Measurements from ENCODE around the gene ACOT4.
"Not testable (repeated sequence)": the region's sequence is repeated elsewhere in the genome, so short reads cannot be mapped to it uniquely, and the experiment has no call there.

ACOT4 gene

GRCh38 chr14:73582102-73582979, 9.3 kb upstream of the ACOT4 start:
- not testable (repeated sequence) for DNase-seq

GRCh38 chr14:73588695-73589094, 3.0 kb upstream of the ACOT4 start:
- no peak for DNase-seq

DNA sequence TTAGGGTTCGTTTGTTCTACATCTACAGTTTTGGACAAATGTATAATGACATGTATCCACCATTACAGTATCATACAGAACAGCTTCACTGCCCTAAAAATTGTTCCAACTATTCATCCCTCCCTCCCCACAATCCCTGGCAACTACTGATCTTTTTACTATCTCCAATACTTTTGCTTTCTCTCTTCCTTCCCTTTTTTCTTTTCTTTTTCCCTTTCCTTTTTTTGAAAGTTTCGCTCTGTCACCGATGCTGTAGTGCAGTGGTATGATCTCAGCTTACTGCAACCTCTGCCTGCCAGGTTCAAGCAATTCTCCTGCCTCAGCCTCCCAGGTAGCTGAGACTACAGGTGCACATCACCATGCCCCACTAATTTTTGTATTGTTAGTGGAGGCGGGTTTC, 2.6 kb upstream of the ACOT4 start:
- no peak for DNase-seq

DNA sequence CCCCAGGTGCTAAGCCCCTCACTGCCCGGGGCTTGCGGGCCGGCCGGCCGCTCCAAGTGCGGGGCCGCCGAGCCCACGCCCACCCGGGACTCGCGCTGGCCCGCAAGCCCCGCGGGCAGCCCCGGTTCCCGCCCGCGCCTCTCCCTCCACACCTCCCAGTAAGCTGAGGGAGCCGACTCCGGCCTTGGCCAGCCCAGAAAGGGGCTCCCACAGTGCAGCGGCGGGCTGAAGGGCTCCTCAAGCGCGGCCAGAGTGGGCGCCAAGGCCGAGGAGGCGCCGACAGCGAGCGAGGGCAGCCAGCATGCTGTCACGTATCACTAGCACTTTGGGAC, 1.0 kb upstream of the ACOT4 start:
- DNase-seq, result not testable (repeated sequence)

DNA sequence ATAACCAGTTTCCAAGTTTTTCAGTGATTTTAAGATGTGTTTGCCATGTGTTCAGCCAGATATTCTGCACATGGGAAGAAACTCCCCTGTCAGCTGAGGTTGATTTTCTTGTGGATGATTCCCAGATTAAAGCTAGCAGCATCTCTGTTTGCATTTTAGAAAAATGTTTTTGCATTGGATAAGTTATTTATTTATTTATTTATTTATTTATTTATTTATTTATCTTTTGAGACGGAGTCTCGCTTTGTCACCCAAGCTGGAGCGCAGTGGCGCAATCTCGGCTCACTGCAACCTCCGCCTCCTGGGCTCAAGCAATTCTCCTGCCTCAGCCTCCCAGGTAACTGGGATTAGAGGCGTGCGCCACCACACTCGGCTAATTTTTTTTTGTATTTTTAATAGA, 2.8 kb downstream of the ACOT4 start:
- no peak for DNase-seq

GRCh38 chr14:73599499-73599898, 7.8 kb downstream of the ACOT4 start:
- no peak for DNase-seq

- no peak for DNase-seq
Observed at GRCh38 chr14:73602994-73603393, 11.3 kb downstream of the ACOT4 start.

DNA sequence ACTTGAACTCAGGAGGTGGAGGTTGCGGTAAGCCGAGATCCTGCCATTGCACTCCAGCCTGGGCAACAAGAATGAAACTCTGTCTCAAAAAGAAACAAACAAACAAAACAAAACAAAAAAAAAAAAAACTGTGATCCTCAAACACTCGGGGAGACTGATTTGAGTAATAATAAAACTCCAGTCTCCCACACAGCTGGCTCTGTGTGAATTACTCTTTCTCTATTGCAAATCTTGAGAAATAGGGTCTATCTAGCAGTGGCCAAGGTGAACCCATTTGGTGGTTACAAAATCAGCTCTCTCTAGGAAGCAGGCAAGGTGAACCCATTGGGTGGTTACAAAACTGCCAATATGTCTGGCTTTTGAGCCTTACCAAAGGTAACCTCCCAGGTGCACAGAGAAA, 14.6 kb downstream of the ACOT4 start:
- no peak for DNase-seq

DNA sequence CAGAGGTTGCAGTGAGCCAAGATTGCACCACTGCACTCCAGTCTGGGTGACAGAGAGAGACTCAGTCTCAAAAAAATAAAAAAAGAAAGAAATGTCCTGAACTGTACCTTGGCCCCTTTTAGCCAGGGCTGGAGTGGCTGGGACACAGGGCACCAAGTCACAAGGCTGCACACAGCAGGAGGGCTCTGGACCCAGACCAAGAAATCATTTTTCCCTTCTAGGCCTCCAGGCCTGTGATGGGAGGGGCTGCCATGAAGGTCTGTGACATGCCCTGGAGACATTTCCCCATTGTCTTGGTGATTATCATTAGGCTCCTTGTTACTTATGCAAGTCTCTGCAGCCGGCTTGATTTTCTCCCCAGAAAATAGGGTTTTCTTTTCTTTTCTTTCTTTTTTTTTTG, 15.6 kb downstream of the ACOT4 start:
- DNase-seq, result no peak

- DNase-seq, result no peak
Observed at GRCh38 chr14:73610687-73611086, 19.0 kb downstream of the ACOT4 start.

DNA sequence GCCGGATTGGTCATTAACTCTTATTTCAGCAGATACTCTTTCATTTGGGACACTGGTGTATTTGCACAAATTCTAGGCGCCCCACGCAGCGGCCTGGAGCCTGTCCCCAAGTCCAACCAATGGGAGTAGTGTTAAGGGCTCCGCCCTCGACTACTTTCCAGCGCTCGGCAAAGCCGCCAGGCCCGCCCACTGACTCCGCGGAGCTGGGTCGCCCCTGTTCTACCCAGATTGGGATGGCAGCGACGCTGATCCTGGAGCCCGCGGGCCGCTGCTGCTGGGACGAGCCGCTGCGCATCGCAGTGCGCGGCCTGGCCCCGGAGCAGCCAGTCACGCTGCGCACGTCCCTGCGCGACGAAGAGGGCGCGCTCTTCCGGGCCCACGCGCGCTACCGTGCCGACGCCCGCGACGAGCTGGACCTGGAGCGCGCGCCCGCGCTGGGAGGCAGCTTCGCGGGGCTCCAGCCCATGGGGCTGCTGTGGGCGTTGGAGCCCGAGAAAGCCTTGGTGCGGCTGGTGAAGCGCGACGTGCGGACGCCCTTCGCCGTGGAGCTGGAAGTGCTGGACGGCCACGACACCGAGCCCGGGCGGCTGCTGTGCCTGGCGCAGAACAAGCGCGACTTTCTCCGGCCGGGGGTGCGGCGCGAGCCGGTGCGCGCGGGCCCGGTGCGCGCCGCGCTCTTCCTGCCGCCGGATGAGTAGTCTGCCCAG, 20.8 kb downstream of the ACOT4 start, which contains the start of gene ACOT6:
Gene ACOT6, plus strand, starts transcription at position 179 of the 707 bp plus-strand sequence. Its CDS starts 55 bp downstream, at position 234.
- peak in 3 of 4 experiments; percentile 13 to 62 (median 55) for DNase-seq

- DNase-seq, result no peak
Observed at GRCh38 chr14:73613046-73613383, 21.3 kb downstream of the ACOT4 start.

DNA sequence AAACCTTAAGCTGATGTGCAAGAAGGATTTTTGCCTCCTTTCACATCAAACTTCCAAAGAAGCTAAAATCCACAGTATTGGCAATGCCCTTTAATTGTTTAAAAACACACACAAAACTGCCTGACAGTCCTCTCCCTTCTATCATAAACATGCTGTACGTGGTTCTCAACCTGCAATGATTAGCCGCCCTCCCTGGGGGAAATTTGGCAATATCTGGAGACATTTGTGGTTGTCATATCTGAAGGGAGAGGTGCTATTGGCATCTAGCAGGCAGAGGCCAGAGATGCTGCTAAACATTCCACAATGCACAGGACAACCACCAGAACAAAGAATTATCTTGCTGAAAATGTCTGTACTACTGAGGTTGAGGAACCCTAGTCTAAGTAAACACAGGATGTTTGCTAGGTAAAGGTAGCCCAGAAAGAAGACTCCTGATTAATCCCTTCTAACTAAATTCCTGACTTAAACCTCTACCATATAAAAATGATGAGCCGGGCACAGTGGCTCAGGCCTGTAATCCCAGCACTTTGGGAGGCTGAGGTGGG, 21.8 kb downstream of the ACOT4 start:
- DNase-seq, result no peak

GRCh38 chr14:73616831-73617230, 25.2 kb downstream of the ACOT4 start:
- DNase-seq, result no peak

DNA sequence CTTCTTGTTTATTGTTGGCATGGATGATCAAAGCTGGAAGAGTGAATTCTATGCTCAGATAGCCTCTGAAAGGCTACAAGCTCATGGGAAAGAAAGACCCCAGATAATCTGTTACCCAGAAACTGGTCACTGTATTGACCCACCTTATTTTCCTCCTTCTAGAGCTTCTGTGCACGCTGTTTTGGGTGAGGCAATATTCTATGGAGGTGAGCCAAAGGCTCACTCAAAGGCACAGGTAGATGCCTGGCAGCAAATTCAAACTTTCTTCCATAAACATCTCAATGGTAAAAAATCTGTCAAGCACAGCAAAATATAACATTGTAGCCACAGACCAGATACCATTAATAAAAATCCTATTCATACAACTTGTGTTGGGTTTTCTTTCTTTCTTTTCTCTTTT, 27.9 kb downstream of the ACOT4 start:
- DNase-seq, result no peak

GRCh38 chr14:73620268-73620667, 28.6 kb downstream of the ACOT4 start:
- DNase-seq, result no peak

GRCh38 chr14:73623504-73624054, 31.9 kb downstream of the ACOT4 start:
- no peak for DNase-seq

GRCh38 chr14:73625706-73626105, 34.0 kb downstream of the ACOT4 start:
- DNase-seq, result no peak

- no peak for DNase-seq
Observed at GRCh38 chr14:73627151-73627558, 35.5 kb downstream of the ACOT4 start.

DNA sequence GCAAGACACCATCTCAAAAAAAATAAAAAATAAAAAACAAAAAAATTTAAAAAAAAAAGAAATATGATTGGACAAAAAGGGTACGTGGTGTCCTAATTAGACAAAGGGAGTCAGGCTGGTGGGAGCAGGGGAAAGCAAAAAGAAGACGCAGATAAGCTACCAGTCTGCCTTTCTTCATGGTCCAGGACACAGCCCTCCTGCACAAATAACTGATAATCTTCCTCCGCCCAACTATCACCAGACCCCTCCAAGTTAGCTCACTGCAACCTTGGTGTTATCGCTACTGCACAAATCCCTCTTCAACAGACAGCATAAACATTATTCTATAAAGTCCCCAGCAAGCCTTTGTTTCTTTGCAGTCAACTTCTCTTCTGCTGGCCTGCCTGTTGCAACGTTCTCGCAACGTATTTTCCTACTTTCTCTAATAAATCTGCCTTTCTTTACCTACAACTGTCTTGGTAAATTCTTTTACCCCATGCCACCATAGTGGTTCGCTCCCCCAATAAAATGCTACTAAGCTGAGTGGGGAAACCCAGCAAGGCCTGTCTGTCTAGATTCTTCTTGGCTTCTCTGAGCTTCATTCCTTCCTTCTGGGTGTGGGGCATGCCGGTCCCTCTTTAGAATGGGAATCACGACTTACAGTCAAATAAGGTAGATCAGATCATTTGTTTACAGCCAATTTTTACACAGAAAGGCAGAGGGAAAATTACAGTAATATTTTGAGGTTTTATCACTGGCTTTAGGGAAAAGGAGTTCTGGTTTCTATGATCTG, 38.5 kb downstream of the ACOT4 start:
- DNase-seq, result no peak

- DNase-seq, result peak; percentile 23 to 36 (median 28)
Observed at GRCh38 chr14:73633116-73634010, 41.7 kb downstream of the ACOT4 start.

Data from activated naive CD4-positive, alpha-beta T cell (primary cell).